Heart left ventricle (tissue), 16 donors: Measurements from ENCODE around the gene CDH5. TPM values are rescaled to one million over a fixed set of nuclear protein-coding genes. Genes with fewer than 3 reads are reported as not detected.

Experiments used
- ATAC-seq, 4 donors: fragments of 200-7000 bp; cut with Tn5 transposase; one replicate each; pipeline ENCODE4 v1.9.1; 2020 to 2022; ENCODE audit warnings: moderate library complexity in 4 of 4, mild to moderate bottlenecking in 3 of 4, moderate number of reproducible peaks in 1 of 4
- DNase-seq, 5 donors: peaks; one replicate each; pipeline ENCODE4 v3.0.0-alpha.2; 2020
- H3K27ac ChIP-seq, 12 donors: fragments of 200-600 bp; sonication (generic) in 4 of 12; one replicate each; pipeline versions ENCODE4 v1.5.0 to v1.8.0; 2016 to 2022; ENCODE audit warnings: mild to moderate bottlenecking in 2 of 12
- H3K27me3 ChIP-seq, 9 donors: fragments of 200-600 bp; sonication (generic) in 2 of 9; one replicate each; pipeline versions ENCODE4 v1.5.1 to v1.8.0; 2016 to 2022; ENCODE audit warnings: mild to moderate bottlenecking in 3 of 9
- H3K36me3 ChIP-seq, 9 donors: fragments of 200-600 bp; sonication (generic) in 2 of 9; one replicate each; pipeline versions ENCODE4 v1.5.0 to v1.8.0; 2018 to 2022; ENCODE audit warnings: mild to moderate bottlenecking in 2 of 9
- H3K4me1 ChIP-seq, 12 donors: fragments of 200-600 bp; sonication (generic) in 4 of 12; one replicate each; pipeline versions ENCODE4 v1.5.0 to v1.8.0; 2016 to 2022; ENCODE audit warnings: mild to moderate bottlenecking in 3 of 12
- H3K4me3 ChIP-seq, 12 donors: fragments of 200-600 bp; sonication (generic) in 4 of 12; one replicate each; pipeline versions ENCODE4 v1.5.0 to v1.8.0; 2017 to 2022; ENCODE audit warnings: mild to moderate bottlenecking in 9 of 12, moderate library complexity in 4 of 12
- H3K9me3 ChIP-seq, 12 donors: fragments of 200-600 bp; sonication (generic) in 4 of 12; one replicate each; pipeline versions ENCODE4 v1.5.0 to v1.8.0; 2016 to 2022; ENCODE audit warnings: mild to moderate bottlenecking in 1 of 12
- POLR2A ChIP-seq, 2 donors: fragments of 450-650 bp; IDR thresholded peaks; one replicate each; pipeline ENCODE4 v1.6.1; 2017; ENCODE audit warnings: antibody characterized with exemption in 2 of 2, mild to moderate bottlenecking in 2 of 2, moderate library complexity in 2 of 2
- WGBS, 4 donors: extraction: QIAGEN DNeasy Blood & Tissue Kit in 2 of 4; methylation state at CpG; one replicate each; pipeline versions ENCODE4 v1.1.5 to v1.1.7; 2013 to 2018; 5-methylcytosine and 5-hydroxymethylcytosine counted together
- intact Hi-C, 10 donors: fragments of 100-400 bp; cut with DNase I; formaldehyde crosslinking; loops; one replicate each; pipeline versions ENCODE4 v1.11.1 to v1.14.2; 2022
- polyA plus RNA-seq, 2 donors: library from polyadenylated mRNA; stranded (reverse); fragments of 200-250 nt; gene quantifications; one replicate each; pipeline ENCODE4 v1.2.3, GENCODE V29; 2013
- total RNA-seq, 9 donors: library from RNA; depleted of rRNA in 2 of 9; stranded (reverse); fragments of >200 nt in 2 of 9; fragmentation: NEBNext Ultra II Directional in 3 of 9; extraction: Animal tissue kit (Norgen Biotek cat#: 25700) in 3 of 9; gene quantifications; one replicate each; pipeline versions ENCODE4 v1.1.0 to v1.2.4, GENCODE V29; 2016 to 2023
- TF ChIP-seq, protein P1 (sequence below), 12 donors: fragments of 200-600 bp; sonication (generic) in 4 of 12; IDR thresholded peaks; one replicate each; pipeline versions ENCODE4 v1.5.0 to v1.8.0; 2018 to 2022; ENCODE audit warnings: antibody characterized with exemption in 12 of 12, mild to moderate bottlenecking in 5 of 12
- donor health status: ischemic (EF 13 %, LVEDD 7.1; RV severe dilation, severe dysfunction).
- donor health status: healthy with polysubstance abuse.
- donor health status: DM: no; HTN: yes; CAD: no.
- donor health status: DM: no; HTN: no; CAD: no.
- donor health status: ischemic (EF 25% LVEDD 6.9; RV normal size, moderate dysfunction).
- donor health status: ischemic (EF 25% LVEDD 5.7; RV mildly dilated, moderate dysfunction).
- donor health status: healthy.
- donor health status: DM: yes; HTN: yes; CAD: no.
- donor health status: ischemic (EF 35%, LVEDD 5.7; RV mildly dilated, moderate dysfunction).
- donor health status: nonischemic (EF 11% LVEDD 7.7; RV severe dilation, severe dysfunction).
- donor health status: DM: yes; HTN: yes; CAD: no.
- donor health status: PGD.
- donor health status: ischemic (EF 29% LVEDD 5.4; RV normal size, mild dysfunction).
- donor health status: nonischemic (EF 23%, LVEDD 6.1; RV moderate dilation, normal function).

Gene CDH5
- total and polyA plus RNA-seq, 11 donors = 24.9 to 135 (median 62.3) TPM

DNA sequence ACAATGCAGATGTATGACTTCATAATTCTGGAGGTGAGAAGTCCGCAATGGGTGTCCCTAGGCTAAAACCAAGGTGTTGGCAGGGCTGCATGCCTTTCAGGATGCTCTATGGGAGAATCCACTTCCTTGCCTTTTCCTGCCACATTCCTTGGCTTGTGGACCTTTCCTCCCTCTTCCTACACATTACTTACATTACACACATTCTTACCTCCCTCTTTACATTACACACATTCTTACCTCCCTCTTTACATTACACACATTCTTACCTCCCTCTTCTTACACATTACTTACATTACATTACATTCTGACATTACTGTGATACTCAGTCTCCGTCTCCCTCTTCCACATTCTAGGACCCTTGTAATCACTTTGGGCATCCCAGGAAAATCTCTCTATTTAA is 14.2 kb upstream of the CDH5 start:
- Histone ChIP-seq H3K36me3 (no peaks in the 10 kb centered on the region), H3K4me1 (peaks cover 0 to 10% (median 0%) of the 10 kb centered on the region in 12 donors), H3K4me3 (no peak overlapping the region), H3K27me3 (peaks cover 0 to 28% (median 0%) of the 10 kb centered on the region in 9 donors), H3K27ac (no peak overlapping the region), H3K9me3 (peaks cover 0 to 4% (median 0%) of the 10 kb centered on the region in 12 donors)
- ATAC-seq (no peak), DNase-seq (no peak)
- 90 to 92% (median 92%) methylated on average over 2 of the region's 2 CpGs for WGBS, 4 donors
- intact Hi-C loops = no loop called here
- TF ChIP-seq, protein P1, sequence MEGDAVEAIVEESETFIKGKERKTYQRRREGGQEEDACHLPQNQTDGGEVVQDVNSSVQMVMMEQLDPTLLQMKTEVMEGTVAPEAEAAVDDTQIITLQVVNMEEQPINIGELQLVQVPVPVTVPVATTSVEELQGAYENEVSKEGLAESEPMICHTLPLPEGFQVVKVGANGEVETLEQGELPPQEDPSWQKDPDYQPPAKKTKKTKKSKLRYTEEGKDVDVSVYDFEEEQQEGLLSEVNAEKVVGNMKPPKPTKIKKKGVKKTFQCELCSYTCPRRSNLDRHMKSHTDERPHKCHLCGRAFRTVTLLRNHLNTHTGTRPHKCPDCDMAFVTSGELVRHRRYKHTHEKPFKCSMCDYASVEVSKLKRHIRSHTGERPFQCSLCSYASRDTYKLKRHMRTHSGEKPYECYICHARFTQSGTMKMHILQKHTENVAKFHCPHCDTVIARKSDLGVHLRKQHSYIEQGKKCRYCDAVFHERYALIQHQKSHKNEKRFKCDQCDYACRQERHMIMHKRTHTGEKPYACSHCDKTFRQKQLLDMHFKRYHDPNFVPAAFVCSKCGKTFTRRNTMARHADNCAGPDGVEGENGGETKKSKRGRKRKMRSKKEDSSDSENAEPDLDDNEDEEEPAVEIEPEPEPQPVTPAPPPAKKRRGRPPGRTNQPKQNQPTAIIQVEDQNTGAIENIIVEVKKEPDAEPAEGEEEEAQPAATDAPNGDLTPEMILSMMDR (IDR thresholded peaks at IDR 0.05) = no peak
- no peak for TF ChIP-seq POLR2A (IDR thresholded peaks at IDR 0.05)

DNA sequence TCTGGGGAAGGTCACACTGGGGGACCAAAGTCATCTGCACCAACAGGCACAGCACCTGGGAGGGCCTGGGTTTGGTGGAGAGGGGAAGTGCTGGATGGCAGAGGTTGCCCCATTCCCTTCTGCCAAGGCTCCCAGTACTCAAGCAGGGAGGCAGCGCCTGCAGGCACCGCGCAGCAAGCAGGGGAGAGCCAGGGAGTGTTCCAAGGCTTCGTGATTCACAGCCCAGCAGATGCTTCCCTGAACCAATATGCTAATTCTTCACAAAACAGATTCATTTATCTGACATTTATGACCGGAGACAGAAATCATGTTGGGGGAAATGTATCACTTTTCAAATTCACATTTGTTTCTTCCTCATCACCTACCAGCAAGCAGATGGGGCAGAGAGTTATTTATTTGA is 13.4 kb upstream of the CDH5 start:
- H3K27ac ChIP-seq = no peak overlapping the region
- TF ChIP-seq, protein P1 (IDR thresholded peaks at IDR 0.05) = no peak
- no peak for TF ChIP-seq POLR2A (IDR thresholded peaks at IDR 0.05)
- WGBS, 4 donors = 83 to 91% (median 84%) methylated on average over 5 of the region's 5 CpGs
- DNase-seq (no peak), ATAC-seq (no peak)
- H3K9me3 ChIP-seq = peaks cover 0 to 4% (median 0%) of the 10 kb centered on the region in 12 donors
- H3K4me3 ChIP-seq = no peak overlapping the region
- peaks cover 0 to 28% (median 0%) of the 10 kb centered on the region in 9 donors for H3K27me3 ChIP-seq
- H3K4me1 ChIP-seq = peaks cover 0 to 15% (median 5%) of the 10 kb centered on the region in 12 donors
- no peaks in the 10 kb centered on the region for H3K36me3 ChIP-seq
- intact Hi-C loops = no loop called here

GRCh38 chr16:66354034-66354909 is 12.2 kb upstream of the CDH5 start:
- Histone ChIP-seq H3K36me3 (no peaks in the 10 kb centered on the region), H3K4me3 (no peak overlapping the region), H3K9me3 (peaks cover 0 to 4% (median 0%) of the 10 kb centered on the region in 12 donors), H3K27ac (no peak overlapping the region), H3K27me3 (peaks cover 0 to 28% (median 0%) of the 10 kb centered on the region in 9 donors), H3K4me1 (peaks cover 1 to 26% (median 16%) of the 10 kb centered on the region in 12 donors)
- ATAC-seq = no peak
- WGBS, 4 donors = 56 to 68% (median 64%) methylated on average over 10 to 11 of the region's 11 CpGs
- DNase-seq = no peak
- TF ChIP-seq POLR2A (IDR thresholded peaks at IDR 0.05) = no peak
- TF ChIP-seq, protein P1 (IDR thresholded peaks at IDR 0.05) = no peak
- intact Hi-C loops = no loop called here

DNA sequence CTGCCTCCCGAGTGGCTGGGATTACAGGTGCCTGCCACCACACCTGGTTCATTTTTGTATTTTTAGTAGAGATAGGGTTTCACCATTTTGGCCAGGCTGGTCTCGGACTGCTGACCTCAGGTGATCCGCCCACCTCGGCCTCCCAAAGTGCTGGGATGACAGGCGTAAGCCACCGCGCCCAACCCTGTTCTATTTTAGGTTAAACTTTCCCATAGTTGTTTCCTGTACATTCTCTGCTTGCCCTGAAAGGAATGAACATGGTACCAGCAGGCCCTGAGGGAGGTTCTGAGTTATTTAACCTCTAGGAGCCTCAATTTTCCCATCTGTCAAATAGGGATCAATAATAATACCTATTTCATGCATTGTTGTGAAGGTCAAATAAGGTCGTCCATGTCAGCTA is 11.0 kb upstream of the CDH5 start:
- Histone ChIP-seq H3K36me3 (no peaks in the 10 kb centered on the region), H3K27me3 (peaks cover 0 to 24% (median 0%) of the 10 kb centered on the region in 9 donors)
- intact Hi-C loops = loop anchor here in 8 of 10 donors (5.0 kb wide), 2 partner anchors 52 to 127 kb away; no protein-coding TSS in a partner anchor

More for the DNA sequence above, 11.0 kb upstream of the CDH5 start:
- 53 to 76% (median 72%) methylated on average over 8 of the region's 8 CpGs for WGBS, 4 donors
- DNase-seq (no peak), ATAC-seq (no peak)
- TF ChIP-seq POLR2A (IDR thresholded peaks at IDR 0.05) = no peak
- TF ChIP-seq, protein P1 (IDR thresholded peaks at IDR 0.05) = no peak
- Histone ChIP-seq H3K4me3 (no peak overlapping the region), H3K9me3 (peaks cover 0 to 4% (median 0%) of the 10 kb centered on the region in 12 donors), H3K4me1 (peaks cover 6 to 38% (median 25%) of the 10 kb centered on the region in 12 donors), H3K27ac (no peak overlapping the region)
